Panc1 (cell line): Measurements from ENCODE around the gene CAMK2B. TPM values are rescaled to one million over a fixed set of nuclear protein-coding genes. Genes with fewer than 3 reads are reported as not detected.

ENCODE experiments used
- ATAC-seq: fragments of 200-7000 bp; cut with Tn5 transposase; 2 replicates; pipeline ENCODE4 v1.9.1; 2020; ENCODE audit warnings: mild to moderate bottlenecking, moderate library complexity
- BruUV-seq: library from RNA; stranded (reverse); fragments of 400-500 nt; replicated peaks from 2 replicates; lab custom pipeline; 2021; lab: Mats Ljungman, UMichigan
- CTCF ChIA-PET: fragments of 300-600 bp; sonication (Branson Sonifier 250); formaldehyde crosslinking; loops from one replicate; lab custom pipeline; 2022; ENCODE audit warnings: antibody characterized with exemption; lab: Charles Lee
- POLR2A ChIA-PET: fragments of 300-600 bp; sonication (Branson Sonifier 250); formaldehyde crosslinking; loops from one replicate; lab custom pipeline; 2022; ENCODE audit warnings: antibody characterized with exemption; lab: Charles Lee
- DNase-seq: peaks from one replicate; pipeline ENCODE4 v3.0.0-alpha.2; 2010; ENCODE audit warnings: low read depth, low spot score
- H3K27ac ChIP-seq: 2 replicates; pipeline ENCODE4 v1.5.1; 2011; ENCODE audit warnings: mild to moderate bottlenecking, low read length, inconsistent platforms
- H3K27me3 ChIP-seq: fragments of 200-500 bp; sonication (Bioruptor generic); 2 replicates; pipeline ENCODE4 v1.6.0; 2014; ENCODE audit warnings: low read length, inconsistent platforms; ENCODE audit not compliant: control insufficient read depth, insufficient read depth
- H3K36me3 ChIP-seq: fragments of 200-500 bp; sonication (Bioruptor generic); 2 replicates; pipeline ENCODE4 v1.5.1; 2014; ENCODE audit warnings: inconsistent platforms, mild to moderate bottlenecking, low read length, moderate library complexity; ENCODE audit not compliant: control insufficient read depth, insufficient read depth
- H3K4me1 ChIP-seq: 2 replicates; pipeline ENCODE4 v1.5.1; 2011; ENCODE audit warnings: inconsistent platforms, mild to moderate bottlenecking, low read length, moderate library complexity; ENCODE audit not compliant: control insufficient read depth, insufficient read depth
- H3K4me3 ChIP-seq, 2 experiments: 2 replicates each; pipeline ENCODE4 v1.5.1; 2011 to 2012; ENCODE audit warnings: low read depth in 2 of 2, low read length in 2 of 2, mild to moderate bottlenecking in 2 of 2, inconsistent platforms in 1 of 2, moderate library complexity in 1 of 2
- H3K9me3 ChIP-seq: fragments of 200-500 bp; sonication (Bioruptor generic); 2 replicates; pipeline ENCODE4 v1.5.1; 2014; ENCODE audit warnings: low read depth, mild to moderate bottlenecking, inconsistent platforms, low read length, moderate library complexity; ENCODE audit not compliant: control insufficient read depth, insufficient read depth
- CTCF ChIP-seq: fragments of 450-650 bp; IDR thresholded peaks from 2 replicates; pipeline ENCODE4 v1.5.1; 2017; ENCODE audit warnings: mild to moderate bottlenecking
- POLR2AphosphoS5 ChIP-seq: IDR thresholded peaks from 2 replicates; pipeline ENCODE4 v1.6.1; 2012; ENCODE audit warnings: mild to moderate bottlenecking, low read depth, low read length, moderate library complexity
- REST ChIP-seq, 2 experiments: IDR thresholded peaks; 2 replicates each; pipeline ENCODE4 v1.6.1; 2011 to 2012; ENCODE audit warnings: low read depth in 2 of 2, control low read depth in 1 of 2, low read length in 1 of 2, mild to moderate bottlenecking in 1 of 2, moderate library complexity in 1 of 2; ENCODE audit not compliant: insufficient read depth in 1 of 2
- SIN3A ChIP-seq: IDR thresholded peaks from 2 replicates; pipeline ENCODE4 v1.6.1; 2012; ENCODE audit warnings: low read depth, mild to moderate bottlenecking, low read length, moderate library complexity, borderline replicate concordance; ENCODE audit not compliant: insufficient read depth
- TCF7L2 ChIP-seq: IDR thresholded peaks from 2 replicates; pipeline ENCODE4 v1.6.1; 2011; ENCODE audit warnings: mild to moderate bottlenecking, low read depth, low read length, inconsistent platforms
- in situ Hi-C: cut with HindIII; loops from 2 replicates; pipeline ENCODE4 v1.10.0; 2016; ENCODE audit warnings: low sequenced_read_pairs, low pct_unique_long_range_greater_than_20kb
- intact Hi-C: fragments of 100-400 bp; cut with micrococcal nuclease; formaldehyde crosslinking; loops from one replicate; pipeline ENCODE4 v1.10.0; 2022; ENCODE audit not compliant: unreplicated experiment
- total RNA-seq: library from RNA; stranded (reverse); gene quantifications from one replicate; pipeline ENCODE4 v1.2.1, GENCODE V29; 2021; ENCODE audit not compliant: unreplicated experiment

The CAMK2B gene
- total RNA-seq, 1 experiment from 2014 or later = 0.26 TPM

DNA sequence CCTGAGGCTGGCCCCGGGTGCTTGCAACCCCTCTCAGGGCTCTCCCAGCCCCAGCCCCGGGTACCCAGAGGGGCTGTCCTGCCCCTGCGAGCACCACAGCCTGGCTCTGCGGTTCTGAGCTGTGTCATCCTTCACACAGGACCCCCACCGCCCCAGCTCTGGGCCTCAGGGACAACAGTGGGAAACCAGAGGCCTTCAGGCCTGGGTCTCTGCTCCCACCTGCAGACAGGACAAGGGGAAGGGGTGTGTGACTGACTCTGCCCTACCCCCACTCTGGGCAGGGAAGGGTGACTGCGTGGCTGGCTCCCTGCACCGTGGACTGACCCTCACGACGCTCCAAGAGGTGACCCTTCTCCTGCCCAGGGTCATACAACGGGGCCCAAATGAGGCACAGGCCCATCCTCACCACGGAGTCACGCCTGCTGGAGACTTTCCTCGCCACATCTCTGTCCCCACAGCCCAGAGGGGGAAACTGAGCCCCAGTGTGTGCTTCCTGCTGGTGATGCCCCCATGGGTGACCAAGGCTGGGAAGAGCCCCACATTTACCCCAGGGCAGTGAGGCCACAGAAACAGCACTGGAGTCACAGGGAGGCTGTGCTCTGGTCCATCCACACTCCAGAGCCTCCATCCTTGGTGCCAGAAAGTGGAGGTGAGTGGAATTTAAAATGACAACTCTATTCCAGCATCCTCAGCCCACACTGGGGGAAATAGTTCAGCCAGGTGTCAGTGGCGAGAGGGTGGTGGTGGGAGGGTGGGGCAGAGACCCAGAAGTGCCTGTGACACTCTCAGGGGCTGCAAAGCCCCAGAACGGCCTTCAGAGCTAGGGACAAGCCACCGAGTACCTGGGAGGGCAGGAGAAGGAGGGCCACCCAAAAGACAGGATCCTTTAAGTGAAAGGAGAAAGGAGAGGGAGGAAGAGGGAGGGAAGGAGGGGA, 13.6 kb downstream of the CAMK2B start:
- no peak for ATAC-seq

More for the DNA sequence above, 13.6 kb downstream of the CAMK2B start:
- Histone ChIP-seq H3K27me3 (peaks cover 2% of the 10 kb centered on the region; the same call in 1 of the 2 replicates), H3K9me3 (no peaks in the 10 kb centered on the region), H3K4me3 (no peak overlapping the region), H3K27ac (no peak overlapping the region), H3K36me3 (no peaks in the 10 kb centered on the region), H3K4me1 (no peaks in the 10 kb centered on the region)
- in situ Hi-C loops (no loop called here), intact Hi-C loops (no loop called here)
- CTCF ChIA-PET = no interaction called here
- no peak for DNase-seq
- no TSS peak for BruUV-seq
- POLR2A ChIA-PET = no interaction called here
- TF ChIP-seq CTCF (no peak), TCF7L2 (no peak), REST (IDR thresholded peaks at IDR 0.05; ENCODE audit: insufficient read depth in 1 of 2, low read depth in 2 of 2, low read length in 1 of 2) (no peak), POLR2AphosphoS5 (no peak), SIN3A (no peak)
